SHP77 treated with DMSO at 0.1 percent for 48 hours (cell line): ENCODE results near the gene LRMDA.

Source experiments
- DNase-seq: peaks from one replicate; lab custom pipeline; 2025; lab: John Stamatoyannopoulos, UW

Gene LRMDA

DNA sequence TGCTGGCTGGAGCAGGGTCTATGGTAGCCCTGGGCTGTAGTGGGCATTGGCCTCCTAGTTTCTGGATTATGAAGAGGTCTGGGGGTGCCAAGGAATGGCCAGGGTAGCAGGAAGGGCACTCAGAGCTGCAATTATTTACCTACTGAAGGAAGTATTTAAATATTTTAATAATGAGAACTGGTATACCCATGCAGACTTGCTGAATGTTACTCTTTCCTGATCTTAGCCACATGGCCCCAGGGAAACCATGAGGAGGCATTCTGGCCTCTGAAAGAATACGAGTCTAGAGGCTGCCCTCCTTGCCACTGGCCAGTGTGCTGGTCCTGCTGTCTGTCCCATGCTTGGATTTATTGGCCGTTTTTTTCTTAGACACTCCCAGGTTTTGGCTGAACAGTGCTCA, 599.7 kb downstream of the LRMDA start:
- no peak for DNase-seq

DNA sequence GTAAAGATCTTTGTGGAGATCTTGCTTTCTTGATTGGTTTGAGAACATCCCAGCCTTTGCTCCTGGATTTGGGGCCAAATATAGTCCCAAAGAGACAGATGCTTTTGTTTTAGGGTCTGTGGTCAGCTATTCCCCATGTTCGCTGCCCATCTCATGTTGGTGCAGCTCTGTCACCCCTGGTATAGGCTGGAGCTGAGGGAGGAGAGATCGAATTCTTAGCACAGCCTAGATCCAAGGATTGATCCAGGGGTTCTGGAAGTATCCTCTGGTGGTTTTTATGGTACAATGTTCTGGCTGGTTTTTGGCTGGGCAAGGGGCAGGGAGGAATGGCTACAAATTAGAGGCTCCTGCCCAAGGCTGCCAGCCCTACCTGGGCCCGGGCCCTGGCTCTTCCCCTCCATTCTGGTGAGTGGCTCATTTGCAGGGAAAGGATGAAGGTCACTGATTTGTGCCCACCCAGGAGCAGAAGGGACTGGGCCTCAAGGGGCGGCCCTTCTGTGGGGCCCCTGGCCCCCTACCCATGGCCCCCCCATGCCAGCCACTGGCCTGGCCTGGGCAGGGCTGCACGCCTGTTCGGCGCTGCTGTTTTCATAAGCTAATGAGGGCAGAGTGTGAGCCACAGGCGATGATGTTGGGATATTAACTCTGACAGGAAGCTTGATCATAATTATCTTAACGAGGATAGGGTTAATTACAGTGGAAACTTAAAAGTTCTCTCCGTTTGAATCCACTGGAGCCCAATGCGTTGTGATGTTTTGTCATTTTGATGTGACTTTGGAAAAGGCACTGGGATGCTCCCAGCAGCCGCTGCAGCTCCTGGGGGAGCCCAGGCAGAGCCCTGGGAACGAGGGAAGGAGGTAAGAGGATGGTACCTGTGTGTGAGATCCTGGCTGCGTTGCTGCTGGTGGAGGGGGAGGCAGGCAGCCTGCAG, 600.6 kb downstream of the LRMDA start:
- DNase-seq, result no peak

- no peak for DNase-seq
Measured at GRCh38 chr10:76032700-76033039, 601.2 kb downstream of the LRMDA start.

GRCh38 chr10:76033457-76034196, 602.2 kb downstream of the LRMDA start:
- no peak for DNase-seq

GRCh38 chr10:76034353-76035205, 603.2 kb downstream of the LRMDA start:
- peak; percentile 6 for DNase-seq

DNA sequence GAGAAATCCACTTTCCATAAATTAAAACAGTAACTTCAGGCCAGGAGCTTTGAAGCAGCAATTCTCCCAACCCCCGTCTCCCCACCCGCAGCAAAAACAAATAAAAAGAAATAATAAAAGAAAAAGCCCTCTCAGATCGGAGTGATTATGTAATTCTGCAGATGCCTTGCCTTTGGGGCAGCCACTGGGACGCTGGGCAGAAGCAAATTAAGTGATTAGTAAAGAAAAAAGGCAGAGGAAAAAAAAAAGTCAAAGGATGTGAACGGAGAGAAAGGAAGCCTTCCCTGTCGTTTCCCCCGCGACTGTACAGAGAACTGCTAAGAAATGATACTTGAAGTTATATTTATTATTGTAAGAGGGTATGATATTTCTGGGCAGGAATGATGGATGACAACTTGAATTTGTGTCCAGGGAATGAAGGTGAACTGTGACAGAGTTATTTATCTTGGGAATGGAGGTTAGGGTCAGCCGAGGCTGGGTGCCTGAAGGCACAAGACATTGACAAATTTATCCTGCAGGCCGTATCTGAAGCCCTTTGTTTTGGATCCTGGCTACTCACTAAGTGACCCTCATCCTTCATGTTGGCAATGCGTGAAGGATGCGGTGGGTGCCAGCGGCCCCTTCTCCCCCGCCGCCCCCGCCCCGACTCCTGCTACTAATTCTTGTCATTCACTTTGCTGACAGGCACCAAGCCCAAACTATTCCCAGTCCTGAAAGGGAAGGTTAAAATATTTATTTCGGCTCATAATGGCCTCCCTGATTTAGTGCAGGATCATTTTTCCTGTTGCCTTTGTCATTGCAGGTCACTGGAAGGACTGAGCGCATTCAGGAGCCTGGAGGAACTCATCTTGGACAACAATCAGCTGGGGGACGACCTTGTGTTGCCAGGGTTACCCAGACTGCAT, 604.0 kb downstream of the LRMDA start:
- DNase-seq, result no peak

DNA sequence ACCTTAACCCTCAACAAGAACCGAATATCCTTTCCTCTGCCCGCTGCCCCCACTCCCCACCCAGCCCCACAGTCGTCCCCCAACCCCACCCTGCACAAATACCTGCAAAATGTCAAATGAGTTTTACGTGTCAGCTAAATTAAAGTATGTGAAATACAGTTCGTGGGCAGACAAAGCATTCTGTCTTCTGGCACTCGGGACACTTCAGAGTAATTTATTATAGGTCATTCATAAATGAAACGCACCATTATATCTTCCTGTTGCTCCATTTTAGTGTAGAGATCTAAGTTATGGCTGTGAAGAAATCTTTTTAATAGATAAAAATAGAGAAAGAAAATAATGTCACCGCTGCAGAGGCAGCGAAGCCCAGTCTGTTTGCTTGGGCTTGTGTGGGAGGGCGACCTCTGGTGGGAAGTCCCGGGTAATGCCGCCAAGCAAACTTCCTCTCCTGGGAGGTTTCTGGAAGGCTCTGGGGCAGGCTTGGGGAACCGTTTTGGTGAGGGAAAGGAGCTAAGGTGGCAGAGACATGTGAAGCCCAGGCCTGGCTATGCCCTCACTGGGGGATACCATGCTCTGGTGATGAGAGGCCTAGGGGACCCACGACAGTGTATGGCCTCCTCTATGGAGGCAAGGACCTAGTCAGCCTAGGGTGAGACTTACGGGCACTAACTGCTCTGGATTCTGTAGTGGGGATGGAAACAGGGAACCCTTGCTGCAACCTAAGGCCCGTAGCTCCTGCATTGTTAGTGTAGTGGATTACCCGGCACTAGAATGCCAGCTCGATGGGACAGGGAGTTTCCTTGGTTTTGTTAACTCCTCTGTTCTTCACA, 604.9 kb downstream of the LRMDA start:
- DNase-seq, result peak; percentile 2

DNA sequence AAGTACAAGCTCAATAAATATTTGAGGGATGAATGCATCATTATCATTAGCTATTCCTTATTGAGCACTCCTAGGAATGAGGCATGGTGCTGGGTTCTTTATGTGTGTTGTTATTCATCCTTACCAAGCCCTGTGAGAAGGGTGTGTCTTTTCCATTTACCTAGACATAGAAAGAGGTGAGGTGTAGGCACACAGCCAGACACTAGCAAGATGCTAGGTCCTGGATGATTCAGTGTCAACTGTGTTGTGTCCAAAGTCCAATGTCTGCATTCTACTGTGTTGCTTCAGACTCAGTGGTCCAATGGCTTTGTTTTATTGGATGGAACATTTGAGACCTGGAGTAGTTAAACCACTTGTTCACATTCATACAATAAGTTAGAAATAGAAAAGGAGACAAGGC, 605.5 kb downstream of the LRMDA start:
- no peak for DNase-seq

- DNase-seq, result no peak
Measured at GRCh38 chr10:76037531-76038155, 606.2 kb downstream of the LRMDA start.

- no peak for DNase-seq
Measured at GRCh38 chr10:76038696-76039095, 607.3 kb downstream of the LRMDA start.

- no peak for DNase-seq
Measured at GRCh38 chr10:76040107-76040829, 608.8 kb downstream of the LRMDA start.

DNA sequence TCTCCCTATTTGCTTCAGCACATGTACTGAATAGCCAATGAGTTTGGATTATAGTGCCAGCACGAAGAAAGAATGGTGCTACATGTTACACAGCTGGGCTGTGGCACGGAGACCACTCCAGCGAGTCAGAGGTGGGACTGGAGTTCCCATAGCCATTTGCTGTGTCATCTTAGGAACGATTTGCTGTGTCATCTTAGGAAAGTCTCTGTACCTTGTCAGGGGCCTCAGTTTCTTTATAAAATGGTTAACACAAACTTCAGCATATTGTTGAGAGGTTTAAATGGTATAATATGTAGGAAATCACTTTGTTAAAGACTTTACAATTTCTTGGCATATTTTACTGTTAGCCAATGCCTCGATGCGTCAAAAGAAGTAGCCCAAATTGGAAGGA, 609.4 kb downstream of the LRMDA start:
- no peak for DNase-seq

DNA sequence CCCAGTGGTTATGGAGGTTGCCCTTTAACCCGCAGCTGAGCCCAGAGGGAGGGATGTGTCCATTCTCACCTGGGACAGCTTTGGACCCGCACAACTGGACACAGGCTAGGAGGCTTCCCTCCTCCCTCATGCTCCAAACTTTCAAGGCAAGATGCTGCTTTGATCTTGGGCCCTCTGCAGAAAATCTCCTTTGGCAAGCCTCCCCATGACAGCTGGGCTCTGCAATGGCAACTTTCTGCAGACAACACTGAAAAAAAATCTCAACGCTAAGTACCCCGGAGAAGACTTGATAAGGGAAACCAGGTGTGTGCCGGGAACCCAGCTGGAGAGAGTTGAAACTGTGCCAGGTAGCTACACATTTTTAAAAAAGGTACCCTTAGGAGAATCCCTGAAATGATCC, 610.1 kb downstream of the LRMDA start:
- no peak for DNase-seq

- DNase-seq, result no peak
Measured at GRCh38 chr10:76043261-76043660, 611.8 kb downstream of the LRMDA start.

DNA sequence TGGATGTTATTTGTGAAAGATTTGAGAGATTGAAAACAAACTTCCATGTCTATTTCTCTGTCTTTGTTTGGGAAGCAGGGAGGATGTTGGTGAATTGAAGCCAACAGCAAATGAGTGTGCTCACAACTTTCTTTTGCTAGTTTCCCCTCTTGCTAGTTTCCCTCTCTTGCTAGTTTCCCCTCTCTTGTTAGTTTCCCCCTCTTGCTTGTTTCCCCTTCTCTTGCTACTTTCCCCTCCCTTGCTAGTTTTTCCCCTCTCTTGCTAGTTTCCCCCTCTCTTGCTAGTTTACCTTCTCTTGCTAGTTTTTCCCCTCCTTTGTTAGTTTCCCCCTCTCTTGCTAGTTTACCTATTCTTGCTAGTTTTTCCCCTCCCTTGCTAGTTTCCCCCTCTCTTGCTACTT, 613.3 kb downstream of the LRMDA start:
- no peak for DNase-seq

DNA sequence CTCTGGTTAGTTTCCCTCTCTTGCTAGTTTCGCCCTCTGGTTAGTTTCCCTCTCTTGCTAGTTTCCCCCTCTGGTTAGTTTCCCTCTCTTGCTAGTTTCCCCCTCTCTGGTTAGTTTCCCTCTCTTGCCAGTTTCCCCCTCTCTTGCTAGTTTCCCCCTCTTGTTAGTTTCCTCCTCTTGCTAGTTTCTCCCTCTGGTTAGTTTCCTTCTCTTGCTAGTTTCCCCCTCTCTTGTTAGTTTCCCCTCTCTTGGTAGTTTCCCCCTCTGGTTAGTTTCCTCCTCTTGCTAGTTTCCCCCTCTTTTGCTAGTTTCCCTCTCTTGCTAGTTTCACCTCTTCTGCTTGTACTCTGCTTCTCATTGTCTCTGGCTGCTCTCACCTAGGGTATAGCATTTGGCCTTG, 613.8 kb downstream of the LRMDA start:
- DNase-seq, result no peak

DNA sequence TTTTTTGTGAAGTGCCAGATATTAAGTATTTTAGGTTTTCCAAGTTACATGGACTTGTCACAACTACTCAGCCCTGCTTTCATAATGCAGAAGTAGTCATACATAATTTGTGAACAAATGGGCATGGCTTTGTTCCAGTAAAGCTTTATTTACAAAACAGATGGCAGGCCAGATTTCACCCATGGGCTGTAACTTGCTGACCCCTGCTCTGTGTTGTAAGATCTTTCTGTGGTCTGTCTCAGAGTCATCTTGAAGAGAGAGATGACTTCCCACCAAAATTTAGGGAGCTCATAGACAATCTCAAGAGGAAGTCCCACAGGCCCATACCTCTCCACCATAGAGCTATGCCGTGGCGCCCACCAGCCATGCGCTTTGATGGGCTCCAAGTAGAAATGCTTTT, 616.1 kb downstream of the LRMDA start:
- no peak for DNase-seq

- no peak for DNase-seq
Measured at GRCh38 chr10:76049581-76050290, 618.3 kb downstream of the LRMDA start.

- no peak for DNase-seq
Measured at GRCh38 chr10:76050291-76050625, 618.8 kb downstream of the LRMDA start.
